H9 (cell line): ENCODE measurements around the gene C4orf51. TPM values are rescaled to one million over a fixed set of nuclear protein-coding genes. Genes with fewer than 3 reads are reported as not detected.

Experiments
- DNase-seq: peaks from one replicate; pipeline ENCODE4 v3.0.0-alpha.2; 2017
- H2AFZ ChIP-seq: one replicate; pipeline ENCODE4 v1.6.1; 2013; ENCODE audit warnings: mild to moderate bottlenecking, low read length, control low read depth, moderate library complexity
- H2AK5ac ChIP-seq: 2 replicates; pipeline ENCODE4 v1.6.1; 2013; ENCODE audit warnings: low read length, control low read depth, mixed read lengths; ENCODE audit not compliant: insufficient read length
- H2BK120ac ChIP-seq: one replicate; pipeline ENCODE4 v1.6.1; 2013; ENCODE audit warnings: low read depth, mild to moderate bottlenecking, low read length, control low read depth, inconsistent platforms; ENCODE audit not compliant: poor library complexity, severe bottlenecking
- H2BK12ac ChIP-seq: 2 replicates; pipeline ENCODE4 v1.6.1; 2013; ENCODE audit warnings: low read length, control low read depth, mixed read lengths, low read depth; ENCODE audit not compliant: insufficient read length
- H2BK15ac ChIP-seq: 2 replicates; pipeline ENCODE4 v1.6.1; 2013; ENCODE audit warnings: low read depth, low read length, control low read depth
- H2BK20ac ChIP-seq: one replicate; pipeline ENCODE4 v1.6.1; 2013; ENCODE audit warnings: low read depth, mild to moderate bottlenecking, low read length, control low read depth, inconsistent platforms; ENCODE audit not compliant: poor library complexity, severe bottlenecking
- H2BK5ac ChIP-seq: 2 replicates; pipeline ENCODE4 v1.6.1; 2013; ENCODE audit warnings: low read length, control low read depth, mixed read lengths; ENCODE audit not compliant: insufficient read length
- H3K14ac ChIP-seq: 2 replicates; pipeline ENCODE4 v1.6.1; 2013; ENCODE audit warnings: low read length, control low read depth; ENCODE audit not compliant: insufficient read depth
- H3K18ac ChIP-seq: 2 replicates; pipeline ENCODE4 v1.6.1; 2013; ENCODE audit warnings: low read depth, mild to moderate bottlenecking, mixed read lengths, low read length, control low read depth; ENCODE audit not compliant: insufficient read length
- H3K23ac ChIP-seq: 2 replicates; pipeline ENCODE4 v1.6.1; 2013; ENCODE audit warnings: low read length, control low read depth, mixed read lengths, low read depth; ENCODE audit not compliant: insufficient read length
- H3K23me2 ChIP-seq: 2 replicates; pipeline ENCODE4 v1.6.1; 2013; ENCODE audit warnings: low read depth, mild to moderate bottlenecking, mixed read lengths, low read length, control low read depth; ENCODE audit not compliant: insufficient read length, poor library complexity, severe bottlenecking
- H3K27ac ChIP-seq: 2 replicates; pipeline ENCODE4 v1.5.1; 2013; ENCODE audit warnings: low read length, control low read depth, mixed read lengths, low read depth; ENCODE audit not compliant: insufficient read length
- H3K27me3 ChIP-seq: 2 replicates; pipeline ENCODE4 v1.6.1; 2013; ENCODE audit warnings: low read length, control low read depth, inconsistent platforms; ENCODE audit not compliant: insufficient read depth
- H3K4ac ChIP-seq: 2 replicates; pipeline ENCODE4 v1.6.1; 2013; ENCODE audit warnings: low read depth, mild to moderate bottlenecking, control low read depth, inconsistent platforms, low read length, moderate library complexity
- H3K4me1 ChIP-seq: 2 replicates; pipeline ENCODE4 v1.6.1; 2013; ENCODE audit warnings: low read length, control low read depth, inconsistent platforms; ENCODE audit not compliant: insufficient read depth
- H3K4me2 ChIP-seq: 2 replicates; pipeline ENCODE4 v1.6.1; 2013; ENCODE audit warnings: low read length, control low read depth, mixed read lengths; ENCODE audit not compliant: insufficient read length, insufficient read depth
- H3K56ac ChIP-seq: 2 replicates; pipeline ENCODE4 v1.6.1; 2013; ENCODE audit warnings: low read depth, mild to moderate bottlenecking, mixed read lengths, low read length, control low read depth; ENCODE audit not compliant: insufficient read length
- H3K79me1 ChIP-seq: 2 replicates; pipeline ENCODE4 v1.6.1; 2013; ENCODE audit warnings: low read depth, mild to moderate bottlenecking, moderate library complexity, low read length, control low read depth, inconsistent platforms; ENCODE audit not compliant: insufficient read depth, poor library complexity, severe bottlenecking
- H3K79me2 ChIP-seq: 2 replicates; pipeline ENCODE4 v1.6.1; 2013; ENCODE audit warnings: low read length, control low read depth, inconsistent platforms; ENCODE audit not compliant: insufficient read depth
- H3K9ac ChIP-seq: 2 replicates; pipeline ENCODE4 v1.6.1; 2013; ENCODE audit warnings: low read length, control low read depth, mixed read lengths; ENCODE audit not compliant: insufficient read length; ENCODE audit errors: extremely low read depth
- H3K9me3 ChIP-seq: one replicate; pipeline ENCODE4 v1.6.1; 2013; ENCODE audit warnings: low read depth, low read length, inconsistent platforms; ENCODE audit not compliant: control insufficient read depth
- H3T11ph ChIP-seq: one replicate; pipeline ENCODE4 v1.6.1; 2013; ENCODE audit warnings: mild to moderate bottlenecking, low read length, control low read depth, inconsistent platforms
- H4K20me1 ChIP-seq: one replicate; pipeline ENCODE4 v1.6.1; 2013; ENCODE audit not compliant: control insufficient read depth, insufficient read length, insufficient read depth
- H4K5ac ChIP-seq: 2 replicates; pipeline ENCODE4 v1.6.1; 2013; ENCODE audit warnings: low read depth, mild to moderate bottlenecking, mixed read lengths, low read length, control low read depth; ENCODE audit not compliant: insufficient read length
- H4K8ac ChIP-seq: replicated peaks from 2 replicates; pipeline ENCODE4 v1.6.1; 2013; ENCODE audit warnings: low read length, control low read depth, mixed read lengths, low read depth; ENCODE audit not compliant: insufficient read length
- H4K91ac ChIP-seq: 2 replicates; pipeline ENCODE4 v1.6.1; 2013; ENCODE audit warnings: low read depth, mild to moderate bottlenecking, moderate library complexity, mixed read lengths, low read length, control low read depth; ENCODE audit not compliant: insufficient read length
- H3K27ac Mint-ChIP-seq, 3 experiments: 2 replicates in 2 of 3; 3 replicates in 1 of 3; pipeline ENCODE4 v1.8.0; 2020 to 2021; ENCODE audit warnings: mixed read lengths in 3 of 3, mild to moderate bottlenecking in 1 of 3, moderate library complexity in 1 of 3
- H3K27me3 Mint-ChIP-seq: 2 replicates; pipeline ENCODE4 v1.8.0; 2021; ENCODE audit warnings: low read depth, mild to moderate bottlenecking, moderate library complexity, mixed read lengths
- H3K36me3 Mint-ChIP-seq, 3 experiments: 2 replicates in 2 of 3; 3 replicates in 1 of 3; pipeline ENCODE4 v1.8.0; 2020 to 2021; ENCODE audit warnings: low read depth in 3 of 3, mixed read lengths in 3 of 3; ENCODE audit not compliant: insufficient read depth in 1 of 3
- H3K4me1 Mint-ChIP-seq, 2 experiments: 2 replicates each; pipeline ENCODE4 v1.8.0; 2020; ENCODE audit warnings: mixed read lengths in 2 of 2
- H3K4me3 Mint-ChIP-seq, 2 experiments: 2 replicates in 1 of 2; 3 replicates in 1 of 2; pipeline ENCODE4 v1.8.0; 2020 to 2021; ENCODE audit warnings: mild to moderate bottlenecking in 2 of 2, mixed read lengths in 2 of 2, moderate library complexity in 1 of 2
- H3K9me3 Mint-ChIP-seq, 2 experiments: 2 replicates in 1 of 2; 3 replicates in 1 of 2; pipeline ENCODE4 v1.8.0; 2020; ENCODE audit warnings: mild to moderate bottlenecking in 2 of 2, mixed read lengths in 2 of 2, moderate library complexity in 1 of 2
- WGBS: extraction: QIAGEN DNeasy Blood & Tissue Kit; methylation state at CpG from one replicate; pipeline ENCODE4 v1.1.7; 2013; ENCODE audit warnings: missing lambda C conversion rate, low lambda C conversion rate, mixed read lengths; ENCODE audit not compliant: insufficient read length; ENCODE audit errors: extremely low coverage; 5-methylcytosine and 5-hydroxymethylcytosine counted together
- total RNA-seq: library from RNA; stranded (reverse); gene quantifications from 2 replicates; pipeline ENCODE4 v1.2.1, GENCODE V29; 2021
- TF ChIP-seq, protein P1 (sequence below): fragments of 200-600 bp; sonication (generic); conservative IDR thresholded peaks from 3 replicates; pipeline ENCODE4 v1.8.0; 2021; ENCODE audit warnings: antibody characterized with exemption, mild to moderate bottlenecking

C4orf51 gene
- total RNA-seq, 1 experiment from 2014 or later: 6.0 TPM

GRCh38 chr4:145735347-145735675, 55.4 kb downstream of the C4orf51 start:
- Histone ChIP-seq H3K23me2 (no peaks in the 10 kb centered on the region), H3K9me3 (no peaks in the 10 kb centered on the region), H2AFZ (no peak overlapping the region), H3K79me1 (no peaks in the 10 kb centered on the region), H3K4ac (no peak overlapping the region), H3K23ac (no peak overlapping the region), H3K79me2 (no peaks in the 10 kb centered on the region), H3K4me2 (no peak overlapping the region), H3K27me3 (no peaks in the 10 kb centered on the region; the same call in 1 of the 2 replicates), H3K27ac (no peak overlapping the region), H4K5ac (no peak overlapping the region), H2BK5ac (no peak overlapping the region), H3K56ac (no peak overlapping the region), H3K14ac (no peak overlapping the region), H2BK20ac (no peak overlapping the region), H4K20me1 (no peaks in the 10 kb centered on the region), H2AK5ac (no peak overlapping the region), H3K9ac (no peak overlapping the region), H3T11ph (no peak overlapping the region), H2BK120ac (no peak overlapping the region), H3K4me1 (peaks cover 13% of the 10 kb centered on the region), H4K91ac (no peak overlapping the region), H4K8ac (no peak overlapping the region), H2BK15ac (no peak overlapping the region), H3K18ac (no peak overlapping the region), H2BK12ac (no peak overlapping the region)
- Mint-ChIP-seq H3K4me1 (peaks cover 35% of the 10 kb centered on the region in 2 experiments), H3K4me3 (no peak overlapping the region), H3K9me3 (no peaks in the 10 kb centered on the region; a peak in 1 of 5 replicates), H3K36me3 (peaks cover 0 to 5% (median 3%) of the 10 kb centered on the region in 3 experiments; a peak in 2 of 7 replicates), H3K27me3 (no peaks in the 10 kb centered on the region; the same call in 1 of the 2 replicates), H3K27ac (no peak overlapping the region)
- DNase-seq: no peak
- TF ChIP-seq, protein P1, sequence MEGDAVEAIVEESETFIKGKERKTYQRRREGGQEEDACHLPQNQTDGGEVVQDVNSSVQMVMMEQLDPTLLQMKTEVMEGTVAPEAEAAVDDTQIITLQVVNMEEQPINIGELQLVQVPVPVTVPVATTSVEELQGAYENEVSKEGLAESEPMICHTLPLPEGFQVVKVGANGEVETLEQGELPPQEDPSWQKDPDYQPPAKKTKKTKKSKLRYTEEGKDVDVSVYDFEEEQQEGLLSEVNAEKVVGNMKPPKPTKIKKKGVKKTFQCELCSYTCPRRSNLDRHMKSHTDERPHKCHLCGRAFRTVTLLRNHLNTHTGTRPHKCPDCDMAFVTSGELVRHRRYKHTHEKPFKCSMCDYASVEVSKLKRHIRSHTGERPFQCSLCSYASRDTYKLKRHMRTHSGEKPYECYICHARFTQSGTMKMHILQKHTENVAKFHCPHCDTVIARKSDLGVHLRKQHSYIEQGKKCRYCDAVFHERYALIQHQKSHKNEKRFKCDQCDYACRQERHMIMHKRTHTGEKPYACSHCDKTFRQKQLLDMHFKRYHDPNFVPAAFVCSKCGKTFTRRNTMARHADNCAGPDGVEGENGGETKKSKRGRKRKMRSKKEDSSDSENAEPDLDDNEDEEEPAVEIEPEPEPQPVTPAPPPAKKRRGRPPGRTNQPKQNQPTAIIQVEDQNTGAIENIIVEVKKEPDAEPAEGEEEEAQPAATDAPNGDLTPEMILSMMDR: no peak
- no CpG with 5 or more reads among the region's 2 CpGs for WGBS
